OCI-LY1 (cell line): ENCODE measurements around the gene EPAS1.

ENCODE experiments used
- EZH2 ChIP-seq: fragments of 200-600 bp; sonication (generic), shearing (Covaris generic); IDR thresholded peaks from 2 replicates; pipeline ENCODE4 v1.8.0; 2017; ENCODE audit warnings: borderline replicate concordance, mixed run types, mild to moderate bottlenecking, antibody characterized with exemption, low read length, moderate library complexity, mixed read lengths
- TF ChIP-seq, protein P1 (sequence below): fragments of 200-600 bp; sonication (generic), shearing (Covaris generic); IDR thresholded peaks from 2 replicates; pipeline ENCODE4 v1.5.1; 2017; ENCODE audit warnings: mild to moderate bottlenecking, antibody characterized with exemption, low read length, moderate library complexity, mixed read lengths

DNA sequence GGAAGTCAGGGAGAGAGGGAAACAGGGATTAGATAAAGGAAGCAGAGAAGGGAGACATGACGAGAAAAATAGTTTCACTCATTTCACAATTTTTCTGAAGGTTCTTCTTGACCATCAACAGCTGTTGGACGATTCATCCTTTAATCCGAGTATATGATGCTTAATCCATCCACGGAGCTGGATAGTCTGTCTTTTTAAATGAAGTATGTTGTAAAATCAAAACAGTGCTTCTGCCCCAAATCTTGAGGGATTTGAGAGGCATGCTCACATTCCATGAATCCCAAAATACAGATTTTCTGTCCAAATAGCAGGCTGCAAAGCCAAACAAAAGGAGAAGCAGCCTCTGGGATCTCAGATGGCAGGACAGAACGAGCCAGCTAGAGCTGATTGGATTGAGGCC lies 47.5 kb downstream of the EPAS1 start:
- TF ChIP-seq, protein P1, sequence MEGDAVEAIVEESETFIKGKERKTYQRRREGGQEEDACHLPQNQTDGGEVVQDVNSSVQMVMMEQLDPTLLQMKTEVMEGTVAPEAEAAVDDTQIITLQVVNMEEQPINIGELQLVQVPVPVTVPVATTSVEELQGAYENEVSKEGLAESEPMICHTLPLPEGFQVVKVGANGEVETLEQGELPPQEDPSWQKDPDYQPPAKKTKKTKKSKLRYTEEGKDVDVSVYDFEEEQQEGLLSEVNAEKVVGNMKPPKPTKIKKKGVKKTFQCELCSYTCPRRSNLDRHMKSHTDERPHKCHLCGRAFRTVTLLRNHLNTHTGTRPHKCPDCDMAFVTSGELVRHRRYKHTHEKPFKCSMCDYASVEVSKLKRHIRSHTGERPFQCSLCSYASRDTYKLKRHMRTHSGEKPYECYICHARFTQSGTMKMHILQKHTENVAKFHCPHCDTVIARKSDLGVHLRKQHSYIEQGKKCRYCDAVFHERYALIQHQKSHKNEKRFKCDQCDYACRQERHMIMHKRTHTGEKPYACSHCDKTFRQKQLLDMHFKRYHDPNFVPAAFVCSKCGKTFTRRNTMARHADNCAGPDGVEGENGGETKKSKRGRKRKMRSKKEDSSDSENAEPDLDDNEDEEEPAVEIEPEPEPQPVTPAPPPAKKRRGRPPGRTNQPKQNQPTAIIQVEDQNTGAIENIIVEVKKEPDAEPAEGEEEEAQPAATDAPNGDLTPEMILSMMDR = no peak
- no peak for TF ChIP-seq EZH2
